Measurements from ENCODE around the gene BRICD5.

Gene BRICD5

GRCh38 chr16:2196981-2197511 is 13.6 kb downstream of the BRICD5 start:
- no peak for DNase-seq

GRCh38 chr16:2196162-2196980 is 14.3 kb downstream of the BRICD5 start, which contains the start of gene CASKIN1:
Gene CASKIN1, minus strand, starts transcription at chr16:2196605. Its CDS starts 173 bp downstream, at chr16:2196432.
- no peak for DNase-seq

- DNase-seq: no peak
These were observed 15.1 kb downstream of the BRICD5 start for GRCh38 chr16:2195322-2196161.

- peak; percentile 71 for DNase-seq
These were observed 15.8 kb downstream of the BRICD5 start for GRCh38 chr16:2194852-2195321.

- no peak for DNase-seq
These were observed 16.4 kb downstream of the BRICD5 start for GRCh38 chr16:2194166-2194834.

- no peak for DNase-seq
These were observed 19.3 kb downstream of the BRICD5 start for GRCh38 chr16:2191446-2191706.

GRCh38 chr16:2190659-2191445 is 19.8 kb downstream of the BRICD5 start:
- no peak for DNase-seq

GRCh38 chr16:2190002-2190658 is 20.5 kb downstream of the BRICD5 start:
- no peak for DNase-seq

- no peak for DNase-seq
These were observed 21.3 kb downstream of the BRICD5 start for GRCh38 chr16:2189252-2189893.

- no peak for DNase-seq
These were observed 22.3 kb downstream of the BRICD5 start for GRCh38 chr16:2188395-2188794.

- no peak for DNase-seq
These were observed 23.5 kb downstream of the BRICD5 start for GRCh38 chr16:2187212-2187611.

GRCh38 chr16:2186505-2186904 is 24.2 kb downstream of the BRICD5 start:
- DNase-seq: no peak

- DNase-seq: no peak
These were observed 24.6 kb downstream of the BRICD5 start for GRCh38 chr16:2186064-2186463.

GRCh38 chr16:2184962-2185361 is 25.7 kb downstream of the BRICD5 start:
- DNase-seq: no peak

- DNase-seq: no peak
These were observed 26.3 kb downstream of the BRICD5 start for GRCh38 chr16:2184346-2184745.

- no peak for DNase-seq
These were observed 27.0 kb downstream of the BRICD5 start for GRCh38 chr16:2183671-2184070.

- DNase-seq: no peak
These were observed 28.7 kb downstream of the BRICD5 start for GRCh38 chr16:2181952-2182351.

GRCh38 chr16:2180962-2181923 is 29.4 kb downstream of the BRICD5 start:
- no peak for DNase-seq

- no peak for DNase-seq
These were observed 30.2 kb downstream of the BRICD5 start for GRCh38 chr16:2180461-2180860.

GRCh38 chr16:2179576-2179975 is 31.1 kb downstream of the BRICD5 start:
- no peak for DNase-seq
